ENCODE measurements around the gene PDLIM7. TPM values are rescaled to one million over a fixed set of nuclear protein-coding genes. Genes with fewer than 3 reads are reported as not detected.

The PDLIM7 gene
- total and polyA plus RNA-seq, 11 donors = 36.3 to 124 (median 52.5) TPM

DNA sequence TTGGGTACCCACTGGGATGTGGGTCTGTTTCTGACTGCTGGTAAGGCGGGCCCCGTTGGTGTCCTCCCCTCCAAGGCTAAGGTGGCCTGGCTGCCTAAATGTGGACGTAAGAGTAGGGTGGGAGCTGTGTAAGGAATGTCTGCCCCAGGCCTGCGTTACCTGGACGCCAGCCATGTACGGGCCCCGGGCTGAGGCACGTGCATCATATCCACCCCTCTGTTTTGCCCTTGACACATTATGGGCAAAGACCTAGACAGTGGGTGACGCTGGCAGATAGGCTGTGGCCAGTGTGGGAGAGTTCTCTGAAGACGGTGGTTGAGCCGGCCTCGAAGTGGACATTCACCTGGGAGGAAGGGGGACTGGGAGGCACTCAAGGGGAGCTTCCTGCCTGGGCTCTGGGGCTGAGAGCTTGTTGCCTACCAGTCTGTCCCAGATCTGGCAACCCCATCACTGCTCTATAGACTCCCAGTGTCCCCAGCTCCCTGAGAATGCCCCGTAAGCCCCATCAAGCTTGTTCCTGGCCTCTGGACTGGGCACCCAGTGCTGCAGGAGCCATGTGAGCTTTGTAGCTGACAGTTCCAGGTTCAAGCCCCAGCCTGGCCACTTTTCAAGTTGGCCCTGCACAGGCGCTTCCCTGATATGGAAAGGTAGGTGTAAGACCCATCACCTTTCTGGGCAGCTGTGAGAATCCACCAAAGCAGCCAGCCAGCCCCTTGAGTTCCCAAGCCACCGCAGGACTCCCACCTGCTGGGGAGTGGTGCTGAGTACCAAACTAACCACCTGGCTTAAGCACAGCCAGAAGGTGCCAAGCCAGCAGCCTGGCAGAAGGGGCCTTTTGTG, 54.0 kb downstream of the PDLIM7 start:
- Histone ChIP-seq H3K4me1 (peaks cover 2 to 27% (median 20%) of the 10 kb centered on the region in 12 donors), H3K27me3 (peaks cover 0 to 7% (median 0%) of the 10 kb centered on the region in 9 donors), H3K36me3 (peaks cover 0 to 46% (median 10%) of the 10 kb centered on the region in 9 donors), H3K27ac (no peak overlapping the region), H3K4me3 (no peak overlapping the region), H3K9me3 (no peaks in the 10 kb centered on the region)
- intact Hi-C loops (cut with DNase I) = no loop called here
- TF ChIP-seq, protein P1, sequence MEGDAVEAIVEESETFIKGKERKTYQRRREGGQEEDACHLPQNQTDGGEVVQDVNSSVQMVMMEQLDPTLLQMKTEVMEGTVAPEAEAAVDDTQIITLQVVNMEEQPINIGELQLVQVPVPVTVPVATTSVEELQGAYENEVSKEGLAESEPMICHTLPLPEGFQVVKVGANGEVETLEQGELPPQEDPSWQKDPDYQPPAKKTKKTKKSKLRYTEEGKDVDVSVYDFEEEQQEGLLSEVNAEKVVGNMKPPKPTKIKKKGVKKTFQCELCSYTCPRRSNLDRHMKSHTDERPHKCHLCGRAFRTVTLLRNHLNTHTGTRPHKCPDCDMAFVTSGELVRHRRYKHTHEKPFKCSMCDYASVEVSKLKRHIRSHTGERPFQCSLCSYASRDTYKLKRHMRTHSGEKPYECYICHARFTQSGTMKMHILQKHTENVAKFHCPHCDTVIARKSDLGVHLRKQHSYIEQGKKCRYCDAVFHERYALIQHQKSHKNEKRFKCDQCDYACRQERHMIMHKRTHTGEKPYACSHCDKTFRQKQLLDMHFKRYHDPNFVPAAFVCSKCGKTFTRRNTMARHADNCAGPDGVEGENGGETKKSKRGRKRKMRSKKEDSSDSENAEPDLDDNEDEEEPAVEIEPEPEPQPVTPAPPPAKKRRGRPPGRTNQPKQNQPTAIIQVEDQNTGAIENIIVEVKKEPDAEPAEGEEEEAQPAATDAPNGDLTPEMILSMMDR (IDR thresholded peaks at IDR 0.05) = no peak
- no peak for TF ChIP-seq POLR2A (IDR thresholded peaks at IDR 0.05)
- DNase-seq (no peak), ATAC-seq (no peak)
- 80 to 84% (median 81%) methylated on average over 12 to 15 of the region's 15 CpGs for WGBS, 4 donors

DNA sequence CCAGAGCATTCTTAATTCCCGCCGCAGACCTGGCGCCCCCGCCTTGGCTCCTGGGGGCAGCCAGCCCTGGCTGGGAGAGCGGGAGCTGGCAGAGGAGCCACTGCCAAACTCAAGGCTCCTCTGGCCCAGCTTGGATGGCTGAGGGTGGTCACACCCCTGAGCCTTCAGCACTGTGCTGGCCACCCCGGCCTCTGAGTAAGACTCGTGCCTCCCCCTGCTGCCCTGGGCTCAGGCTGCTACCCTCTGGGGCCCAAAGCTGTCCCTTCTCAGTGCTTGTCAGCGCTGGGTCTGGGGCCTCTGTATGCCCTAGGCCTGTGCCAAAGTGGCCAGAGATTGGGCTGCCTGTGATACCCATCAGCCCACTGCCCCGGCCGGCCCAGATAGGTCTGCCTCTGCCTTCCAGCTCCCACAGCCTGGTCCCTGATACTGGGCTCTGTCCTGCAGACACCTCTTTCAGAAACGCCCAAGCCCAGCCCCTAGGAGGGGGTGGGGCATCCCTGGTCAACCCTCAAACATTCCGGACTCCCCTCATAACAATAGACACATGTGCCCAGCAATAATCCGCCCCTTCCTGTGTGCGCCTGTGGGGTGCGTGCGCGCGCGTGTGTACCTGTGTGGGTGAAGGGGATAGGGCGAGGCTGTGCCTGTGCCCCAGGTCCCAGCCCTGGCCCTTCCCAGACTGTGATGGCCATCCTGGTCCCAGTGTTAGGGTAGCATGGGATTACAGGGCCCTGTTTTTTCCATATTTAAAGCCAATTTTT, 55.2 kb downstream of the PDLIM7 start:
- TF ChIP-seq POLR2A (IDR thresholded peaks at IDR 0.05) = no peak
- TF ChIP-seq, protein P1 (IDR thresholded peaks at IDR 0.05) = no peak
- ATAC-seq = no peak

DNA sequence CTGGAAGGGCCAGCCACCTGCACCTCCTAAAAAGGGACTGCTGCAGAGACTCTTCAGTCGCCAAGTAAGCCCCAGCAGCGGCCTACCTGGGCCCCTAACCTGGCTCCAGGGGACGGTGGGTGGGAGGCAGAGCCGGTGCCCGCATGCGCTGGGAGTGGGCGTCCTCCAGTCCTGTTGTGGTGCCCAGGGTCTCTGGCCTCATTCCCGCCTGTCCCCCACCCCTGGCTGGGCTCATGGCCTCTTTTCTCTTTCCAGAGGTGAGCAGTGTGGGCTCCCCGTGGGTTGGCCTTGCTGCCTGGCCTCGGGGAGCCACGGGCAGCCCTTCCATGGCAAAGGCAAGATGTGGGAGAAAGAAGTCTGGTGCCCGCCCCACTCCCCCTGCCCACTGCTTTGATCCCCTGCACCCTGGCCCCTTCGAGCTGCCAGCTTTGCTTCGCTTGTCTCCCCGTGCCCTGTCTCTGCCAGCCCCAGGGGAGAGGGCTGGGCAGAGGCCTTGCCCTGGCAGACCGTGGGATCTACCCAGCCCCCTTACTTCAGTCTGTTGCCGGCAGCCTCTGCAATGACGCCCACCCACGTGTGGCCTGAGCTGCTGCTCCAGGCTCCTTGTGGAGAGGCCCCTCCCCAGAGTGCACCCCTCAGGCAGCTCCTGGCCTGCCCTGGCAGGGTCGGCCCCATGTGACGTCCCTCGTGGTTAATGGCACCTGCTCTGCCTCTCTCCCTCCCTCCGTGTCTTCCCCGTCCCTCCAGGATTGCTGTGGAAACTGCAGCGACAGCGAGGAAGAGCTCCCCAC, 56.2 kb downstream of the PDLIM7 start:
- ATAC-seq (no peak), DNase-seq (no peak)
- Histone ChIP-seq H3K36me3 (peaks cover 0 to 68% (median 27%) of the 10 kb centered on the region in 9 donors), H3K27ac (no peak overlapping the region), H3K4me3 (no peak overlapping the region), H3K27me3 (no peaks in the 10 kb centered on the region), H3K4me1 (peaks cover 0 to 9% (median 4%) of the 10 kb centered on the region in 12 donors), H3K9me3 (no peaks in the 10 kb centered on the region)
- 87 to 94% (median 90%) methylated on average over 20 to 26 of the region's 26 CpGs for WGBS, 4 donors
- no peak for TF ChIP-seq POLR2A (IDR thresholded peaks at IDR 0.05)
- TF ChIP-seq, protein P1 (IDR thresholded peaks at IDR 0.05) = no peak
- intact Hi-C loops (cut with DNase I) = no loop called here

More for the DNA sequence above, 55.2 kb downstream of the PDLIM7 start:
- H3K27me3 ChIP-seq = peaks cover 0 to 2% (median 0%) of the 10 kb centered on the region in 9 donors
- H3K4me3 ChIP-seq = no peak overlapping the region
- H3K4me1 ChIP-seq = peaks cover 0 to 16% (median 10%) of the 10 kb centered on the region in 12 donors
- DNase-seq = no peak
- H3K27ac ChIP-seq = no peak overlapping the region
- 90 to 93% (median 91%) methylated on average over 10 to 20 of the region's 20 CpGs for WGBS, 4 donors
- intact Hi-C loops (cut with DNase I) = no loop called here
- no peaks in the 10 kb centered on the region for H3K9me3 ChIP-seq
- H3K36me3 ChIP-seq = peaks cover 0 to 58% (median 18%) of the 10 kb centered on the region in 9 donors

Data from heart left ventricle (tissue), 16 donors.